Measurements from ENCODE around the gene ANXA3. TPM values are rescaled to one million over a fixed set of nuclear protein-coding genes. Genes with fewer than 3 reads are reported as not detected.

The ANXA3 gene
- total and polyA plus RNA-seq, 2 donors (not counting 3 experiments of a cell fraction or from before 2014, with no cell fraction given), result 52.9 to 78.4 TPM

DNA sequence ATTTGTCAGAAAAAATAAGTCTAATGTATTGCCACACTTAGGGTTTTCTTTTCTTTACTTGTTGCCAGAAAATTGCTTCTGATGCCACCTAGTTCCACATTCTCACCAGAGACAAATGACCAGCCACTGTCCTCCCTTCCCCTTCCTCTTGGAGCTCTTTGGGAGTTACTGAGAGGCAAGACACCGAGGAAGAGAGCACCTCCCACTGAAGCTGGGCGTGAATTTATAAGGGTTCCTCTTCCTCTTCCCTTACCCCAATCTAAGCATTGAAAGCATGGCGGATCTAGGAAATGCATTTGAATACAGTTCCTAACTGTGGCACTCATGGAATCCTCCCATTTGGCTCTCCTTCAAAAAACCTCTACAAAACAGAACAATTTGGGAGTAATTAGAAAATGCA lies 30.0 kb downstream of the ANXA3 start:
- H2AFZ ChIP-seq (ENCODE audit: low read depth, low read length), result no peak overlapping the region
- DNase-seq (ENCODE audit: low read depth, low spot score), result no peak
- dilution Hi-C loops (cut with MboI; ENCODE audit: extremely low pct_ligation_motif_present, low sequenced_read_pairs), result no loop called here
- H3K4me1 ChIP-seq (ENCODE audit: control insufficient read depth, extremely low read depth, insufficient read depth, low read length), result no peaks in the 10 kb centered on the region
- no peaks in the 10 kb centered on the region for H3K79me2 ChIP-seq (ENCODE audit: control insufficient read depth, insufficient read depth, low read length)
- no peaks in the 10 kb centered on the region for H4K20me1 ChIP-seq (replicated peaks; ENCODE audit: control insufficient read depth, extremely low read depth, insufficient read depth, low read length)
- H3K9me1 ChIP-seq (replicated peaks; ENCODE audit: control insufficient read depth, extremely low read depth, insufficient read depth, low read length), result no peaks in the 10 kb centered on the region
- no peaks in the 10 kb centered on the region for H3K27me3 ChIP-seq (ENCODE audit: control insufficient read depth in 2 of 2, insufficient read depth in 2 of 2, low read length in 2 of 2)
- H3K4me3 ChIP-seq (replicated peaks in 1 of 3; ENCODE audit: insufficient read depth in 1 of 3, low read depth in 1 of 3, low read length in 3 of 3), result no peak overlapping the region
- intact Hi-C loops (cut with micrococcal nuclease), result no loop called here
- no peak for FAIRE-seq
- H3K9ac ChIP-seq (replicated peaks; ENCODE audit: extremely low read depth, insufficient read depth, low read length), result no peak overlapping the region
- no peak for TF ChIP-seq GATA2 (IDR thresholded peaks at IDR 0.05; ENCODE audit: insufficient read depth, insufficient read length, low read depth, low read length)
- TF ChIP-seq MYC (IDR thresholded peaks at IDR 0.05; ENCODE audit: low read depth, low read length), result no peak
- no peak for TF ChIP-seq MAX (IDR thresholded peaks at IDR 0.05; ENCODE audit: insufficient read depth, insufficient read length)
- TF ChIP-seq EZH2 (IDR thresholded peaks at IDR 0.05; ENCODE audit: borderline replicate concordance, low read depth, low read length, severe bottlenecking), result no peak
- TF ChIP-seq POLR2A (IDR thresholded peaks at IDR 0.05; ENCODE audit: low read depth, low read length), result no peak
- TF ChIP-seq FOS (IDR thresholded peaks at IDR 0.05; ENCODE audit: borderline replicate concordance, insufficient read depth, low read length), result no peak
- TF ChIP-seq, protein P1, sequence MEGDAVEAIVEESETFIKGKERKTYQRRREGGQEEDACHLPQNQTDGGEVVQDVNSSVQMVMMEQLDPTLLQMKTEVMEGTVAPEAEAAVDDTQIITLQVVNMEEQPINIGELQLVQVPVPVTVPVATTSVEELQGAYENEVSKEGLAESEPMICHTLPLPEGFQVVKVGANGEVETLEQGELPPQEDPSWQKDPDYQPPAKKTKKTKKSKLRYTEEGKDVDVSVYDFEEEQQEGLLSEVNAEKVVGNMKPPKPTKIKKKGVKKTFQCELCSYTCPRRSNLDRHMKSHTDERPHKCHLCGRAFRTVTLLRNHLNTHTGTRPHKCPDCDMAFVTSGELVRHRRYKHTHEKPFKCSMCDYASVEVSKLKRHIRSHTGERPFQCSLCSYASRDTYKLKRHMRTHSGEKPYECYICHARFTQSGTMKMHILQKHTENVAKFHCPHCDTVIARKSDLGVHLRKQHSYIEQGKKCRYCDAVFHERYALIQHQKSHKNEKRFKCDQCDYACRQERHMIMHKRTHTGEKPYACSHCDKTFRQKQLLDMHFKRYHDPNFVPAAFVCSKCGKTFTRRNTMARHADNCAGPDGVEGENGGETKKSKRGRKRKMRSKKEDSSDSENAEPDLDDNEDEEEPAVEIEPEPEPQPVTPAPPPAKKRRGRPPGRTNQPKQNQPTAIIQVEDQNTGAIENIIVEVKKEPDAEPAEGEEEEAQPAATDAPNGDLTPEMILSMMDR (IDR thresholded peaks at IDR 0.05; ENCODE audit: extremely low read depth in 1 of 2, insufficient read depth in 1 of 2, low read depth in 1 of 2, low read length in 2 of 2), result no peak
- TF ChIP-seq JUN (IDR thresholded peaks at IDR 0.05; ENCODE audit: borderline replicate concordance, insufficient read depth, insufficient read length, low read depth), result no peak
- TF ChIP-seq POLR2AphosphoS5 (IDR thresholded peaks at IDR 0.05; ENCODE audit: insufficient read depth, low read depth, low read length), result no peak
- H3K4me2 ChIP-seq (ENCODE audit: insufficient read depth, low read length), result no peak overlapping the region
- BruUV-seq (replicated peaks), result no TSS peak
- no peak overlapping the region for H3K27ac ChIP-seq (ENCODE audit: insufficient read depth, low read depth, low read length)
- ChIA-PET CTCF (interaction anchor here (1.1 kb wide), 1 partner anchor 12 kb away, joined by 3 read pairs; no protein-coding TSS in a partner anchor), POLR2A (no interaction called here)
- H3K36me3 ChIP-seq (ENCODE audit: control insufficient read depth in 2 of 2, extremely low read depth in 1 of 2, insufficient read depth in 2 of 2, low read length in 2 of 2), result peaks cover 2 to 5% of the 10 kb centered on the region in 2 experiments
- H3K9me3 ChIP-seq (replicated peaks; ENCODE audit: control insufficient read depth, insufficient read depth, low read length), result no peaks in the 10 kb centered on the region
